Measurements from ENCODE around the gene CBX8. TPM values are rescaled to one million over a fixed set of nuclear protein-coding genes. Genes with fewer than 3 reads are reported as not detected.

Gene CBX8
- total RNA-seq, 2 donors from 2014 or later: 1.6 to 1.8 TPM

GRCh38 chr17:79840989-79841286, 44.1 kb upstream of the CBX8 start:
- Histone ChIP-seq H3K9me3 (no peaks in the 10 kb centered on the region), H3K4me1 (peaks cover 80% of the 10 kb centered on the region), H3K27ac (no peak overlapping the region), H3K36me3 (replicated peaks in 1 of 2; ENCODE audit: insufficient read depth in 1 of 2, low read depth in 2 of 2) (no peaks in the 10 kb centered on the region), H3K27me3 (peaks cover 0 to 34% of the 10 kb centered on the region in 2 donors), H3K4me3 (no peak overlapping the region)
- intact Hi-C loops (cut with DNase I): loop anchor here (10.0 kb wide), 1 partner anchor 46 kb away; the partner anchor contains the start of gene CBX8
- DNase-seq (no peak), ATAC-seq (no peak)
- TF ChIP-seq POLR2A (IDR thresholded peaks at IDR 0.05) (no peak), CTCF (IDR thresholded peaks at IDR 0.05) (no peak)
- WGBS, 2 donors: 3 to 5% methylated on average over 6 to 18 of the region's 19 CpGs

- Histone ChIP-seq H3K36me3 (replicated peaks in 1 of 2; ENCODE audit: insufficient read depth in 1 of 2, low read depth in 2 of 2) (no peaks in the 10 kb centered on the region), H3K4me3 (no peak overlapping the region), H3K4me1 (peaks cover 85% of the 10 kb centered on the region), H3K27ac (peak overlapping the region in 1 of 4 donors; percentile 93), H3K9me3 (no peaks in the 10 kb centered on the region), H3K27me3 (peaks cover 0 to 34% of the 10 kb centered on the region in 2 donors)
- intact Hi-C loops (cut with DNase I): loop anchor here (10.0 kb wide), 1 partner anchor 46 kb away; the partner anchor contains the start of gene CBX8
- ATAC-seq (no peak), DNase-seq (peak; percentile 63 to 71 (median 70))
- TF ChIP-seq CTCF (IDR thresholded peaks at IDR 0.05) (peak in 4 of 7 experiments; percentile 2 to 30 (median 15)), POLR2A (IDR thresholded peaks at IDR 0.05) (no peak)
- 4 to 13% methylated on average over 18 to 74 of the region's 74 CpGs for WGBS, 2 donors
Observed at GRCh38 chr17:79840269-79840988, 43.6 kb upstream of the CBX8 start.

GRCh38 chr17:79839356-79840268, 42.7 kb upstream of the CBX8 start, which contains the start of gene CBX4:
Gene CBX4, minus strand, starts transcription at chr17:79839440. Its CDS starts 189 bp downstream, at chr17:79839251.
- no peaks in the 10 kb centered on the region for H3K9me3 ChIP-seq
- peak within 1 kb of the TSS; percentile 93 to 98 (median 96) for H3K27ac ChIP-seq
- peak; percentile 78 for ATAC-seq
- TF ChIP-seq POLR2A (IDR thresholded peaks at IDR 0.05): peak; percentile 66 to 80 (median 70)
- TF ChIP-seq CTCF (IDR thresholded peaks at IDR 0.05): peak; percentile 68 to 81 (median 71)
- WGBS, 2 donors: 2 to 5% methylated on average over 22 to 86 of the region's 103 CpGs
- peaks cover 84% of the 10 kb centered on the region for H3K4me1 ChIP-seq
- peak; percentile 96 to 98 (median 97) for DNase-seq
- peak within 1 kb of the TSS; percentile 63 to 93 for H3K4me3 ChIP-seq
- intact Hi-C loops (cut with DNase I): loop anchor here (10.0 kb wide), 1 partner anchor 45 kb away; the partner anchor contains the start of gene CBX8
- H3K36me3 ChIP-seq (replicated peaks in 1 of 2; ENCODE audit: insufficient read depth in 1 of 2, low read depth in 2 of 2): no peaks in the 10 kb centered on the region
- H3K27me3 ChIP-seq: peaks cover 0 to 34% of the 10 kb centered on the region in 2 donors

GRCh38 chr17:79838522-79839274, 41.8 kb upstream of the CBX8 start:
- H3K36me3 ChIP-seq (replicated peaks in 1 of 2; ENCODE audit: insufficient read depth in 1 of 2, low read depth in 2 of 2): peaks cover 0 to 1% of the 10 kb centered on the region in 2 donors
- DNase-seq (peak; percentile 64 to 66 (median 65)), ATAC-seq (peak; percentile 16)
- no peaks in the 10 kb centered on the region for H3K9me3 ChIP-seq
- H3K4me3 ChIP-seq: peak overlapping the region; percentile 63 to 93
- H3K27me3 ChIP-seq: peaks cover 0 to 34% of the 10 kb centered on the region in 2 donors
- TF ChIP-seq POLR2A (IDR thresholded peaks at IDR 0.05): peak in 2 of 3 donors; percentile 52
- peak in 1 of 7 experiments; percentile 2 for TF ChIP-seq CTCF (IDR thresholded peaks at IDR 0.05)
- peak overlapping the region; percentile 93 to 98 (median 96) for H3K27ac ChIP-seq
- H3K4me1 ChIP-seq: peaks cover 80% of the 10 kb centered on the region
- intact Hi-C loops (cut with DNase I): no loop called here
- WGBS, 2 donors: 0 to 1% methylated on average over 12 to 41 of the region's 67 CpGs

Data from body of pancreas (tissue), 4 donors.